ENCODE results near the gene WDTC1.

The WDTC1 gene

GRCh38 chr1:27339213-27339612 lies 104.8 kb downstream of the WDTC1 start:
- no peak overlapping the region for H3K4me3 ChIP-seq (ENCODE audit: low read depth, low read length)
- H3K79me2 ChIP-seq: no peaks in the 10 kb centered on the region
- H3K27me3 ChIP-seq (ENCODE audit: control insufficient read depth, insufficient read depth, low read length): no peaks in the 10 kb centered on the region
- no peaks in the 10 kb centered on the region for H3K9me3 ChIP-seq (ENCODE audit: control insufficient read depth, low read length)
- H2AFZ ChIP-seq: no peak overlapping the region
- no peaks in the 10 kb centered on the region for H3K36me3 ChIP-seq (ENCODE audit: control insufficient read depth, insufficient read depth, low read length)
- no peaks in the 10 kb centered on the region for H3K4me1 ChIP-seq
- H3K27ac ChIP-seq: no peak overlapping the region
- H3K4me2 ChIP-seq (ENCODE audit: low read length): no peak overlapping the region
- no peak for TF ChIP-seq CTCF (IDR thresholded peaks at IDR 0.05)
- no peak overlapping the region for H3K9ac ChIP-seq

- Histone ChIP-seq H3K4me3 (ENCODE audit: low read depth, low read length) (peak within 1 kb of the TSS; percentile 60), H3K36me3 (ENCODE audit: control insufficient read depth, insufficient read depth, low read length) (no peaks in the 10 kb centered on the region), H3K9ac (no peak within 1 kb of the TSS)
Measured at GRCh38 chr1:27341525-27342252, 107.3 kb downstream of the WDTC1 start, which contains the start of gene SYTL1. Gene SYTL1, plus strand, starts transcription at chr1:27342022. Its CDS starts 3,313 bp downstream, at chr1:27345335.

GRCh38 chr1:27342391-27342777 lies 108.0 kb downstream of the WDTC1 start:
- H3K27ac ChIP-seq: no peak overlapping the region
- TF ChIP-seq CTCF (IDR thresholded peaks at IDR 0.05): no peak
- no peaks in the 10 kb centered on the region for H3K4me1 ChIP-seq

More at GRCh38 chr1:27341525-27342252, 107.3 kb downstream of the WDTC1 start, which contains the start of gene SYTL1:
- H3K79me2 ChIP-seq: no peaks in the 10 kb centered on the region
- no peak within 1 kb of the TSS for H2AFZ ChIP-seq
- no peaks in the 10 kb centered on the region for H3K9me3 ChIP-seq (ENCODE audit: control insufficient read depth, low read length)
- H3K27ac ChIP-seq: no peak within 1 kb of the TSS
- peak within 1 kb of the TSS; percentile 65 for H3K4me2 ChIP-seq (ENCODE audit: low read length)
- H3K4me1 ChIP-seq: no peaks in the 10 kb centered on the region
- TF ChIP-seq CTCF (IDR thresholded peaks at IDR 0.05): no peak
- no peaks in the 10 kb centered on the region for H3K27me3 ChIP-seq (ENCODE audit: control insufficient read depth, insufficient read depth, low read length)

GRCh38 chr1:27342778-27343638 lies 108.6 kb downstream of the WDTC1 start:
- H3K36me3 ChIP-seq (ENCODE audit: control insufficient read depth, insufficient read depth, low read length): no peaks in the 10 kb centered on the region
- no peak overlapping the region for H2AFZ ChIP-seq
- no peaks in the 10 kb centered on the region for H3K79me2 ChIP-seq
- H3K4me1 ChIP-seq: no peaks in the 10 kb centered on the region
- H3K4me2 ChIP-seq (ENCODE audit: low read length): peak overlapping the region; percentile 65
- H3K4me3 ChIP-seq (ENCODE audit: low read depth, low read length): peak overlapping the region; percentile 60
- no peaks in the 10 kb centered on the region for H3K27me3 ChIP-seq (ENCODE audit: control insufficient read depth, insufficient read depth, low read length)
- no peak for TF ChIP-seq CTCF (IDR thresholded peaks at IDR 0.05)
- no peak overlapping the region for H3K9ac ChIP-seq
- H3K9me3 ChIP-seq (ENCODE audit: control insufficient read depth, low read length): no peaks in the 10 kb centered on the region
- no peak overlapping the region for H3K27ac ChIP-seq

More at GRCh38 chr1:27342391-27342777, 108.0 kb downstream of the WDTC1 start:
- Histone ChIP-seq H3K9ac (no peak overlapping the region), H3K36me3 (ENCODE audit: control insufficient read depth, insufficient read depth, low read length) (no peaks in the 10 kb centered on the region), H3K4me3 (ENCODE audit: low read depth, low read length) (peak overlapping the region; percentile 60), H2AFZ (no peak overlapping the region), H3K79me2 (no peaks in the 10 kb centered on the region), H3K9me3 (ENCODE audit: control insufficient read depth, low read length) (no peaks in the 10 kb centered on the region), H3K27me3 (ENCODE audit: control insufficient read depth, insufficient read depth, low read length) (no peaks in the 10 kb centered on the region), H3K4me2 (ENCODE audit: low read length) (peak overlapping the region; percentile 65)

Measured in parathyroid adenoma (tissue), 2 donors.